Left ventricle myocardium superior (tissue), 1 donor: ENCODE measurements around the gene POM121. TPM values are rescaled to one million over a fixed set of nuclear protein-coding genes. Genes with fewer than 3 reads are reported as not detected.
"Not testable (repeated sequence)": the region's sequence is repeated elsewhere in the genome, so short reads cannot be mapped to it uniquely, and the experiment has no call there.

ENCODE experiments used
- ATAC-seq: fragments of 200-7000 bp; cut with Tn5 transposase; one replicate; pipeline ENCODE4 v1.9.1; 2020; ENCODE audit warnings: mild to moderate bottlenecking, moderate library complexity
- DNase-seq: peaks from one replicate; pipeline ENCODE4 v3.0.0-alpha.2; 2020
- intact Hi-C: fragments of 100-400 bp; cut with micrococcal nuclease; formaldehyde crosslinking; loops from one replicate; pipeline ENCODE4 v1.11.0; 2022
- total RNA-seq: library from RNA; stranded (reverse); fragmentation: NEBNext Ultra II Directional; extraction: Animal tissue kit (Norgen Biotek cat#: 25700); gene quantifications from one replicate; pipeline ENCODE4 v1.2.1, GENCODE V29; 2021
- donor health status: DM: no; HTN: yes; CAD: no; lungs with severe emphysema.

Gene POM121
- total RNA-seq, 1 donor from 2014 or later = 16.9 TPM

GRCh38 chr7:72946130-72946745 lies 21.3 kb downstream of the POM121 start:
- intact Hi-C loops = not testable (repeated sequence)

DNA sequence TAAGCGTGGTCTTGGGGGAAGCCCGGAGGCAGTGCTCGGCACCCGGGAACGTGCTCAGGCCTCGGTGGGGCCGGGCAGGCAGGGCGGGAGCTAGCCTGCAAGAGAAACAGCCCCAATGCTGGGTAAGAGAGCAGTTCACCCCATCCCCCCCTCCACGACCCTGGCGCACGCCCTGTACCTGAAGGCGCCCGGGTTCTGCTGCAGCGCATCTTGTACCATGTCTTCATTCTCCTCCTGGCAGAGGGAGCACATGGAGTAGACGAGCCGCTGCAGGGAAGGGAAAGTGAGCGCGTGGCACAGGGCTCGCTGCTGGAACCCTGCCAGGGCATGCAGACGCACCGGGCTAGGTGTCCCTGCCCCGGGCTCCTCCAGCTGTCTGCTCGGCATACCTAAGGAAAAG lies 23.8 kb downstream of the POM121 start:
- DNase-seq, intact Hi-C loops, ATAC-seq: not testable (repeated sequence)

More at GRCh38 chr7:72946130-72946745, 21.3 kb downstream of the POM121 start:
- not testable (repeated sequence) for ATAC-seq, DNase-seq

DNA sequence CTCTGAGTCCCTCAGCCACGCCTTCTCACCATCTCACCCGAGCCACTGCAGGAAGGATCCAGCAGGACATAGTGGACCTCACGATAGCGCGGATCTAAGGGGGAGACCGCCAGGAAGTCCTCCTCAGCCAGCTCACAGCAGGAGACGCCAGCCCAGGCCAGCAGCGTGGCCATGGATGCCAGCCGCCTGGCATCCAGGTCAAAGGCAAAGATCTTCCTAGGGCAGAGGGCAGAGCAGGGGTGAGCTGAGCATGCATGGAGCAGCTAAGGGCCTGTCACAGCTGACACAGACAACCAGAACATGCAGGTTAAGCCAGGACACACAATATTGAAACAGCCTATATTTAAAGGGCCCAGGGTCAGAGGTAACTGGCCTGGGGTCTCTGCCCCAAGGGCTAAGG lies 24.4 kb downstream of the POM121 start:
- intact Hi-C loops, ATAC-seq, DNase-seq: not testable (repeated sequence)

GRCh38 chr7:72949686-72950085 lies 24.8 kb downstream of the POM121 start:
- intact Hi-C loops, ATAC-seq: not testable (repeated sequence)
- DNase-seq = peak; percentile 59

DNA sequence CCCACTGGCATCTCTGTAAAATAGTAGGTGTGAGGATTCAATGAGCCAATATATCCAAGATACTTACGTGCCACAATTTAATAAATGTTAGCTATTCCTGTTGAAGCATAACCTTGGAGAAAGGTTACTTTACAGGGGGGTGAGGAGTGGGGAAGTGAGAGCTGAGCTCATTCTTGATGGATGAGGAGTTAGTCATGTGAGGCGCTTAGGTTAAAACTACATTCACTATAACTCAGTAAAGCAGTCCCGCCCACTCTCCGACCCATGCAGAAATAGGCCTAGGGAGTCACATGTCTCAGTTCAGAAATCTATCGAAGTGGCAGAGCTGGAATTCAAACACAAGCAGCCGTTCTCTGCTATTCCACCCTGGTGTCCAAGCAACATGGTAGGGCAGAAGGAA lies 25.5 kb downstream of the POM121 start:
- ATAC-seq, DNase-seq, intact Hi-C loops: not testable (repeated sequence)

DNA sequence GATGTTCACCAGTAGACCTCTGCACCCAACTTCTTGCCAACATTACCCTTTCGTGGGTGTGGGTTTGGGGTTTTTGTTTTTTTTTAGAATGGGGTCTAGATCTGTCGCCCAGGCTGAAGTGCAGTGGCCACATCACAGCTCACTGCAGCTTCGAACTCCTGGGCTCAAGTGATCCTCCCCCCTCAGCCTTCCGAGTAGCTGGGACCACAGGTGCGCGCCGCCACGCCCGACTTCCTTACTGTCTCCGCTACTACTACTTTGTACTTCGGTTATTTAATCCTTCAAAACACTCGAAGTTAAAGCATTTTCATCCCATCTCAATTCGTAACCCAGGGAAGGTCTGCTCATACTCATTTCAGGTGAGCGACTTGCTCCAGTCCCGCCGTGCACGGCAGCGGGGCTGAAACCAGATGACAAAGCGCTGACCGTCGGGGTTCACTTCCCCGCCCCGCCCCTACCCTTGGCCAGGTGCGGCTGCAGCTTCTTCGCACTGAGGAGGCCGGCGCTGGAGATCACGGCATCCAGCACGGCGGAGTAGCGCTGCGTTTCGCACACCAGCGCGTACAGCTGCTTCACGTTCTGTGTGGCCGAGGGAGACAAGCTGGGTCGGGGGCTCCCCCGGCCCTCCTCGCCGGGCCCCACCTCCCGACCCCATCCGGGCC lies 29.1 kb downstream of the POM121 start:
- intact Hi-C loops, DNase-seq: not testable (repeated sequence)
- peak; percentile 45 for ATAC-seq

DNA sequence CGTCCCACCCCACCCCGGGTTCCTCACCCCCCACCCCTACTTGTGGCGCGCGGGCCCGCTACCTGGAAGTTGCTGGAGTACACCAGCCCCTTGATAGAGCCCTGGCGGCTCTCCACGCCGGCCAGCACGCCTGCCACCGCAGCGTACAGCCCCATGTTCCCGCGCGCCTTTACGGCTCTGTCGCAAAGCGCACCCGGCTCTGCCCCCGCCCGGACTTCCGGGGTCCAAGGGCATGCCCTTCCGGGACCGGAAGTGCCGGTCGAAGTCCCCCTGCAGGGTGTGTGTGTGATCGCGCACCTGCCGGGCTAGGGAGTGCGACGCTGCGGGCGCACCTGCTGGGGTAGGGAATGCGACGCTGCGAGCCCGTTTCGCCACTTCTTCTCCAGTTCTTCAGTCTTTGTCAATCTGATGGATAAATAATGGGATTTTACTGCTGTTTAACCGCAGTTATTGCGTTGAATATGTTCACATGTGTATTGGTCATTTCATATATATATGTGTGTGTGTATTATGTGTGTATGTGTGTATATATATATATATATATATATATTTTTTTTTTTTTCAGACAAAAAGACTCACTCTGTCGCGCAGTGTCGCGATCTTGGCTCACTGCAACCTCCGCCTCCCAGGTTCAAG lies 29.8 kb downstream of the POM121 start:
- intact Hi-C loops, DNase-seq: not testable (repeated sequence)
- ATAC-seq = peak; percentile 96

- ATAC-seq, DNase-seq, intact Hi-C loops: not testable (repeated sequence)
These were observed 35.1 kb downstream of the POM121 start for GRCh38 chr7:72960029-72960428.

- intact Hi-C loops, DNase-seq: not testable (repeated sequence)
- peak; percentile 83 for ATAC-seq
These were observed 35.9 kb downstream of the POM121 start for GRCh38 chr7:72960626-72961345.

DNA sequence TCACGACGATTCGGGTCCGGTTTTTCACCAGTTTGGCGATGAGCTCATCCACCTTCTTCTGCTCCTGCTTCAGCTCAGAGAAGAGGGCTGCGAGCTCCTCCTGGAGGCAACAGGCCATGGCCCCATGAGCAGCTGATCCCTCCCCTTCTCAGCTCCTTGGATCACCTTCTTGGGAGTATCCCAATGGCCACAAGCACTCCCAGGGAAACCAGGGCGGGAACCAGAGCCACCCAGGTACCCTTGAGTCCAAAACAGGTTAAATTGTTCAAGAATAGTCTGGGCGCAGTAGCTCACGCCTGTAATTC lies 36.4 kb downstream of the POM121 start:
- peak; percentile 31 for ATAC-seq
- DNase-seq, intact Hi-C loops: not testable (repeated sequence)

GRCh38 chr7:72963056-72963455 lies 38.2 kb downstream of the POM121 start:
- ATAC-seq, DNase-seq, intact Hi-C loops: not testable (repeated sequence)

DNA sequence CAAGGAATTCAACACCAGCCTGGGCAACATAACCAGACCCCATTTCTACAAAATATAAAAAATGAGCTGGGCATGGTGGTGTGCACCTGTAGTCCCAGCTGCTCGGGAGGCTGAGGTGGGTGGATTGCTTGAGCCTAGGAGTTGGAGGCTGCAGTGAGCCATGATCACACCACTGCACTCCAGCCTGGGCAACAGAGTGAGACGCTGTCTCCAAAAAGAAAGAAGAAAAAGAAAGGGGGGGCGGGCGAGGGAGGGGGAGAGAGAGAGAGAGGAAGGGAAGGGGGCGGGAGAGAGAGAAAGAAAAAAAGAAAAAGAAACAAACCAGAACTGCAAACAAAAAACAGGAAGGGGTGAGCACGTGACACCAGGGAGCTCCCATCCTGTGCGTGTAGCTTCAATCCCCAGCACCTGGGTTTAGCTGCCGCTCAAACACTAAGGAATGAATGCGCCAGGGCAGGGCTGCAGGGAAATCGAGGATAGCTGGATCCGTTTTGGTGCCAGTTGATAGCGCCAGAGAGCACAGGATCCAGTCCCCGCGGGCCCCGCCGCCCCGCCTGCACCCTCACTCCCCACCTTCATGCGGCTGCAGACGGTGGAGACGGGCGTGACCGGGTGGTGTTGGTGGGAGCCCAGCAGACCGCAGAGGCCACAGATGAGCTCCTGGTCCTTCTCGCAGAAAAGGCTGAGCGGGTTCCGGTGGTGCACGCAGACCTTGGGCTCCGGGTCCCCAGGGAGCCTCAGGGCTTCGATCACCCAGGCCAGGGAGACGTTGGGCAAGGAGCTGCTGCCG lies 40.5 kb downstream of the POM121 start:
- not testable (repeated sequence) for ATAC-seq, DNase-seq

GRCh38 chr7:72966892-72967291 lies 42.0 kb downstream of the POM121 start:
- DNase-seq, intact Hi-C loops: not testable (repeated sequence)
- peak; percentile 24 for ATAC-seq

More for the DNA sequence above, 40.5 kb downstream of the POM121 start:
- intact Hi-C loops = not testable (repeated sequence)

DNA sequence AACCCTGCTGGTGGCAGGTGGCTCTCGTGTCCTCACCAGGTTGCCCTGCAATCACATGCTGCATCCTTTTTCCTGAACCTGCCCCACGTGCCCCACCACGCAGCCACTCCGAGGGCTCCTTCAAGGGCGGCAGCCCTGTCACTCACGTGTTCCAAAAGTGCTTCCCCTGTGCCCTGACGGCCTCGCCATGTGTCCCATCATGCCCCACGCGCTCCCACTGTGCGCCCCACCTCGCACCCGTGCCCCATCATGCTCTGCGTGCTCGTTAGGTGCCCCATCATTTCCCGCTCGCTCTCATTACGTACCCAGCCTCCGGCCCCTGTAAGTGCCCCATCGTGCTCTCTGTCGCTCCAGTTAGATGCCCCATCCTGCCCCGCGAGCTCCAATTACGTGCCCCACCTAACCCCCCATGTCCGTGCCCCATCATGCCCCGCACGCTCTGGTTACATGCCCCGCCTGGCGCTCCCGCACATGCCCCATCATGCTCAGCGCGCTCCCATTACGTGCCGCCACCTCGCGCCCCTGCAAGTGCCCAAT lies 44.2 kb downstream of the POM121 start, which contains the start of gene TRIM74:
TSS of gene TRIM74 (minus strand) at position 487 of the 537 bp plus-strand sequence. CDS start 3,309 bp downstream, outside the sequence.
- DNase-seq = not testable (repeated sequence)

DNA sequence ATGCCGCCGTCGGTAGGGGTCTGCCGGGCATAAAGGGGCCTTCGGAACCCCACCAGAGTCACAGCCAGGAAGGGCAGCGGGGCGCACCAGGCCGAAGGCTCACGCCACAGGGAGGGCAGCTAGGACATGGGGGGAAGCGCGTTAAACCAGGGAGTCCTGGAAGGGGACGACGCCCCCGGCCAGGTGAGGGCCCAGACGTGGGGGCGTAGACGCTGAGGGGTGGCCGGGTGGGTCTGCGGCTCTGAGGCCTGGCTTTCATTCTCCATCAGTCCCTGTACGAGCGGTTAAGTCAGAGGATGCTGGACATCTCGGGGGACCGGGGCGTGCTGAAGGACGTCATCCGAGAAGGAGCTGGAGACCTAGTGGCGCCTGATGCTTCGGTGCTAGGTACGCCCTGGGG lies 44.8 kb downstream of the POM121 start:
- DNase-seq, intact Hi-C loops, ATAC-seq: not testable (repeated sequence)

More for the DNA sequence above, 44.2 kb downstream of the POM121 start, which contains the start of gene TRIM74:
- ATAC-seq, intact Hi-C loops: not testable (repeated sequence)

DNA sequence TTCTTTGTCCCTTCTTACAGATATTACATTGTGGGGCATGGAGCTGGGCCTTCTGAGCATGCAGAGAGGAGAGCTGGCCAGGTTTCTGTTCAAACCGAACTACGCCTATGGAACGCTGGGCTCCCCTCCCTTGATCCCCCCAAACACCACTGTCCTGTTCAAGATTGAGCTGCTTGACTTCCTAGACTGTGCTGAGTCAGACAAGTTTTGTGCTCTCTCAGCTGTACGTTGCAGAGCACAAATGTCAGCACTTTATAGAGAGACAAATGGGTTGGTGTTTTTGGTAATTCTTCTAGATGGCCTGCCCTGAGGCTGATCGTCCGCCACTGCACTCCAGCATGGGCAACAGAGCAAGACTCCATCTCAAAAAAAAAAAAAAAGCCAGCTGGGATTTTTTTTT lies 46.6 kb downstream of the POM121 start:
- intact Hi-C loops = not testable (repeated sequence)
- ATAC-seq = peak; percentile 23

DNA sequence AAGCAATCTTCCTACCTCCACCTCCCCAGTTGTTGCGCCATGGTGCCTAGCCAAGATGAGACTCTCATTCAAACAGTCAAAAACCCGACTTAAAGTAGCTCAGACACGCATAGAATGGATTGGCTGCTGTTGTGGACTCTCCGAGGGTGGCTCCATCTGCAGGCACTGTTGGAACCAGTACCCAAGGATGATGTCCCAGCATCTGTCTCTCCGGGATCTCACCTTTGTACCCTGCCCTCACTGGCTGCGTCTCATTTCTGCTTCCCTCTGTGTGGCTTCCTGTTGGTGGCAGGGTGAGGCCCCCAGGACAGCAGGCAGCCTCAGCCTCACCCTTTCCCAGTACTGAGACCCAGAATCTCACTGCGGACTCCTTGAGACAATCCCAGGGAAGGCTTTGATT lies 49.9 kb downstream of the POM121 start:
- ATAC-seq, intact Hi-C loops, DNase-seq: not testable (repeated sequence)

More for the DNA sequence above, 46.6 kb downstream of the POM121 start:
- DNase-seq = not testable (repeated sequence)
